C1 segment of cervical spinal cord (tissue), 14 donors: ENCODE measurements around the gene UBE3A.

Experiments
- DNase-seq, 14 donors: peaks; one replicate each; lab custom pipeline; 2025; lab: John Stamatoyannopoulos, UW

The UBE3A gene

DNA sequence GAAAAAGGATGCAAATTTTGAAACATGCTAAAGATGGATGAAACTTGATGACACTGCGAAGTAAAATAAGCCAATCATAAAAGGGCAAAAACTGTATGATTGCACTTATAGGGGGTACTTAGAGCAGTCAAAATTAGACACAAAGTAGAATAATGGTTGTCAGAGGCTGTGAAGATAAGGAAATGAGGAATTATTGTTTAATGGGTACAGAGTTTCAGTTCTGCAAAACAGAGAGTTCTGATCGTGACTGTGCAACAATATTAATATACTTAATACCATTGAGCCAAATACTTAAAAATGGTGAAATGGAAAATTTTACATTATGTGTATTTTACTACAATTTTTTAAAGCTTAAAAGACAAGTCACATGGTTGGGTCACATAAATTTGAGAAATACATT is 35.1 kb downstream of the UBE3A start:
- DNase-seq, result no peak

DNA sequence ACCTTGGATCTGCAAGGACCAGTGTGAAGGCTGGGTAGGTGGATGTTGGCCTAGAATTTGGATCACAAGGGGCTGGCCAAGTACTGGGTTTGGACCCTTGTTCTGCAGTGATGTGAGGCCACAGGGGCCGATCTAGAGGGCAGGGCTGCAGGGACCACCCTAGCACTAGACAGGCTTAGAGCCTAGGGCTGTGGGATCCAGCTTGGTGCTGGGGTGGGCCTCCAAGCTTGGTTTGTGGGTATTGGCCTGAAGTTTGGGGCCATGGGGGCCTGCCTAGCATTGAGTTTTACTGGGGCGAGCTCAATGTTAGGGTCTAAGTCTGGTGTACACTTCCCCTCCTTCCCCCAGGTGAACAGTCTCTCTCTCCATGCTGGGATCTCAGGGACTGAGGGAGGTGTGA is 36.5 kb downstream of the UBE3A start:
- DNase-seq, result no peak

DNA sequence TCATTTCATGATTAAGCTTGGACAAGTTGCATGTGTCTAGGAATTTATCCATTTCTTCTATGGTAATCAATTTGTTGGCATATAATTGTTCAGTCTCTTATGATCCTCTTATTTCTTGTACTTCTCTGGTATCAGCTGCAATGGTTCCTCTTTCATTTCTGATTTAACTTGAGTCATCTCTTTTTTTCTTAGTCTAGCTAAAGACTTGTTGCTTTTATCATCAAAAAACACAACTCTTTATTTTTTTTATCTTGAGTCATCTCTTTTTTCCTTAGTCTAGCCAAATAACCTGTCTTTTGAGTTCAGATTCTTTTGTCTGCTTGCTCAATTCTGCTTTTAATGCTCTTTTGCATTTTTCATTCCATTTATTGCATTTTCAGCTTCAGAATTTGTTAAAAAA is 37.3 kb downstream of the UBE3A start:
- DNase-seq, result no peak

DNA sequence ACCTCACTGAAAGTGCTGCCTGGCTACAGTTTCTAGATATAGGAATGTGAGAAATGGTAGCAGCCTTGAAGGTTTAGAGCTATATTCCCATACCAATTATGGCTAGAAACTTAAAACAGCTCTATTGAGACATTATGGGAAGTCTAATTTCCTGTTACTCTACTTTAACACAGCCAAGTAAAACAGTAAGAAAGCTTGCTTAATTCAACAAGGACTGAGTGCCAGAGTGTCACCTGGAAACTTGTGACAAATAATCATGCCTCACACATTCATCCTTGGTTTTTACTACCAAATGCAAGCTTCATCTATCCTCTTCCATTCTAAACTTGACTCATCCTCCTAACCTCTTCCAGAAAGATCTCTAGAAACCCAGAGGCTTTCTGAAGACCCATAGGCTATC is 41.7 kb downstream of the UBE3A start:
- DNase-seq, result no peak

DNA sequence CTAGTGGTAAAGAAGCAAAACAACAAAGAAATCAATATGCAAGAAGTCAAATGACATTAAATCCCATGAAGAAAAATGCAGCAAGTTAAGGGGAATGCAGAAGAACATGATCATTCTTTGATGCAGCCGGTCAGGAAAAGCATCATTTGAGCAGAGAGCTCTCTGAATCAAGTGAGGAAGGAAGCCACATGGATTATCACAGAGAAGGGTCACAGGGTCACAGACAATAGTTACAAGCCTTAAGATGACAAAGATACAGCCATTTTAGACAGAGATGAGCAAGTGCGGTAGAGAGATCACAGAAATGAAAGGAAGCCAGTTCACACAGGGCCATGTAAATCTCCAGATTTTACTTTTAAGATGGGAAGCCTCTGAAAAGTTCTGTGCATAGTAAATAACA is 43.9 kb downstream of the UBE3A start:
- DNase-seq, result no peak

DNA sequence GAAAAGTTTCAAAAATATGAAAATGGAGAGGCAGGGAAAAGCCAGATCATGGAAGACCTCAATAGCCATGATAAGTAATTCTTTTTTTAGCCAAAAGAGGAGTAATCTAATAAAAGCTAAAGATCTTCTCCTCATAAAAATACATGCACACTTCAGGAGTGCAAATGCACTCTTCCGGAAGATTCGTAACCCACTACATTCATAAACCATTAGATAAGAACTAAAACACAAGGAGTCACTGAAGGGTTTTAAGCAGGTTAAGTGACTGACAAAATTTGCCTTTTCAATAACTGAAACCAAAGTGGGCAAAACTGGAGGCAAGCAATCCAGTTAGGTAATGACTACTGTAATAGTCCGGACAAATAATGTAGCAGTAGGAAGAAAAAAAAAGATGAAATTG is 46.0 kb downstream of the UBE3A start:
- no peak for DNase-seq

DNA sequence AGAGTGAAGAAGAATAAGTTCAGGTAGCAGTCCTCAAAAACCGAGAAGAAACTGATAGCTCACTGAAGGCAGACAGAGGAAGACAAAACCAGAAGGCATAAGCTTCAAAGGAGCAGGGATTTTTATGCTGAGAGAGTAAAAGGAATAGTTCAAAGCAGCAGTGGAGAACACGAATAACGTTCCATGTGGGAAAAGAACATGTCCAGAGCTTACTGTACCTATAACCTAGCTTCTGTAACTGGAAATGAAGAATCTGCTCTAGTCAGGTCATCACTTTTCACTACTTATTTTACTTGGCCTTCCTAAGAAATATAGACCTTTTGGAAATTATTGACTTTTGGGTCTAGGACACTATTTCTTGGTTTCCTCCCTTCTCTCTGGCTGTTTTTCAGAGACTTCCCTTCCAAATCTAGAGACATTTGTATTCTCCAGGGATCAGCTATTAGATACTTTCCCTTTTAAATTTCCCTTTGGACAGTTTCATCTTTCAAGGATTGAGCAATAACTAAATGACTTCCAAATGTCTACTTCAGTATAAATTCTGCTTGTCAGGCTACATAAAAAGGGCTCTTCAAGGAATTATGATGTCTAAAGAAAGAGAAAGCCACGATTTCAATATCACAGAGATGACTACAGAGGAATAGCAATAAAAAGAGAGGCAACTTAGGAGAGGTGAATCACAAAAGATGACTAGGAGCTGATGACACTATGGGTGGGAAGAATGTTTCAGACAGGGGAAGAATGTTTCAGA is 46.7 kb downstream of the UBE3A start:
- no peak for DNase-seq

DNA sequence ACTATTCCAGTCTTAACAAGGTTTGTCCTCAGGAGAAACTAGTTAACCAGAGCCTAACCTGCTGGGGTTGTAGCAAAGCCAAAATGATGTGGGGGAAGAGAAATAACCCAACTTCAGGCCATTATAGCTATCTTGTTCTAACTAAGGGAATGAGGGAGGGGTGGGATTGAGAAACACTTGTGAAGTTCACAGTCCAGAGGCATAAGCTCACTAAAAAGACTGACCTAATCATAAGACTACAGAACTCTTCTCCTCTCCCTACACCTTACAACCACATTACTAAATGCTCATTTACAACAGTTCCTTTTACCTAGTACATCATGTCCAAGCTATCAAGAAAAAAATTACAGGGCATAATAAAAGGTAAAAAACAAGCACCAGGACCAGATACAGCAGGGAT is 52.8 kb downstream of the UBE3A start:
- no peak for DNase-seq

DNA sequence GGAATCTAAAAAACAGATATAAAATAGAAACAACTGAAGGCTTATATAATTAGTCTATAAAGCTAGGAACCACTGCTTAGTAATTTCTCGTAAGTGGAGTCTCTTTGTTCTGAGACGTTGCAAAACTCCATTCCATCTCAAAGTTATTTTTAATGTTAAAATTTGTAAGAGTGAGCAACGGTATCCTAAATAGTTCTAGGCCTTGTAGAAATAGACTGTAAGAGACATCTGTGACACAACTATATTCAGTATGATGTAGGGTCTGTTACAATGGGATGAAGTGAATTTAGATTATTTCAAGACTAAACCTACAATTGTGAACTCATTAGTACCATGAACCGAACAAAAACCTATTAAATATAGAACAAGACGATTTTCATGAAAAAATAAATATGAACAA is 57.2 kb downstream of the UBE3A start:
- DNase-seq, result no peak

DNA sequence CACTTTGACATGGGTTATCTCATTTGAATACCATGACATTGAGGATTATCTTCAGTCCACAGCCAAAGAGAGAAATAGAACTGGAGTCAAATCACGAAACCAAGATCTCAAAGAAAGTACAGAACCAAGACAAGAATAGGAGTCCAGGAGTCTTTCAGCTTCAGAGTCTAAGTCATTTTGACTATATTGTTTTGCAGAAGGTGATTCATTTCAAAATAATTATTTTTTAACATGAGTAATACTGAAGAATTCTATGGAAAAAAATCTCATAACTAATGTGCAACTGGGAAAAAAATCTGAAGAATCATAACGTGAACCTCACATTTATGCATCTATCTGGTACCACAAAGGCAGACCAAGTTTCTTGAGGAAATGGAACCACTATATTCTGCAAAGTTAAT is 60.3 kb downstream of the UBE3A start:
- no peak for DNase-seq

DNA sequence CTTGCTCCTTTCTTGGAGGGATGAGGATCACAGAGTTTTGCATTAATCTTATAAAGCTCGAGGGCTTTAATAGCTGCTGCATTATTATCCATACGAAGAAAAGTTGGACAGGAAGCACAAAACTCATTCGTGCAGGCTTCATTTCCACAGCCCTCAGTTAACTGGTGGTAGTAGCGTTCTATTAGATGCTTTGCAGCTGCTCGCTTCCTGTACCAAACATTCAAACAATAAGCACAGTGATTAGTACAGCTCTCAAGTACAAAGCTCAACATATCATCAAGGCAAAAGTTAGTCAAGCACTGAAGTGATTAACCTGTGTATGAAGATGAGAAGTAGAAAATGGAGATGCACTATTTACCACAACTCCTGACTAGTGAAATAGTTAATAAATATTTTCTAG is 63.3 kb downstream of the UBE3A start:
- no peak for DNase-seq

DNA sequence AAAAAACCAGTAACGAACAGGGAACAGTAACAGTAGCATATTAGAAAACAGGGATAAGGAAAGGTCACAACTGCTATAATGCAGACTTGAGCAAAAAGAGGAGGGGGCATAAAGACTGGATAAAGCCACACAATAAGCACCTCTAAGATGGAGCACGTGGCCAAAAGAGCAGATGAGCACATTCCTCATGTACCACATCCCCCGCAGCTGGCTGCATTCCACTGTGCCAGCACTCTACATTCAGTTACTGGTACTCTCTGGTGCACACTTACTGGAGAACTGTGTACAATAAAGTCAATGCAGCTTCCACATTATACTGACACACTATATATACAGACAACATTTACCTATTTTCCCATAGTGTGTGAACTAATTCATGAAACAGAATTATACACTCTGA is 64.7 kb downstream of the UBE3A start:
- no peak for DNase-seq

DNA sequence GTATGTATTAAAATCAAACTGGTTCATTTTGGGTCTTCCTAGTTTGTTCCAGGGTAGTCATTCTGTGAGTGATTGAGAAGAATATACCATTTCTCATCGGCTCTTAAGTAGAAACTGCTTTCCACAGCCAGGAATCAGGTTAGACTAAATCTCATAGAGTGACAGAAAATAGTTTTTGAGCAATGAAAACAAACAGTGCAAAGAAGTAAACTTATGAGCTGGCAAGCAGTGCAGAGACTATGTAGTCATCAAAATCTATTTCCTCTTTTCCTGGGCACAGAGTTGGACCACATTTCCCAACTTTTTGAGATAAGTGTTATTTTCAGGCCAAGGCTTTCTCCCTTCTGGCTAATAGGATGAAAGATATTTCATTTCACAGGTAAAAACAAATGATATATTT is 66.5 kb downstream of the UBE3A start:
- no peak for DNase-seq

DNA sequence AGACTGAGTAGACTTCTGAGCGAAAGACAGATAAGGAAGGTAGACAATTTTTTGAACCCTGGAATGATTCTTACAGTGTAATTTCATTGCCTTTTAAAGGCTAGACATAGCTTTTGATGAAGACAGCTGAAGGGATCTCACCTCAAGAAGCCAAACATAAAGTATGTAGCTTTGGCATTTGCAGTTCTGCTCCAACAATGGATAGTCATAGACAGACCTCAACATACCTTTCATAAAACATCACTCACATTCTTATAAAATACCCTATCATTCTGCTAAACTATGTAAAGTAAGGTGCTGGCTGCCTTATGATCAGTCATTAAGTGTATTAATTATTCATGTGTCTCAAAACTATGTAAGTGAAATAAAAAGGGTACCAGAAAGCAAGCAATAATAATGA is 70.0 kb downstream of the UBE3A start:
- DNase-seq, result no peak

DNA sequence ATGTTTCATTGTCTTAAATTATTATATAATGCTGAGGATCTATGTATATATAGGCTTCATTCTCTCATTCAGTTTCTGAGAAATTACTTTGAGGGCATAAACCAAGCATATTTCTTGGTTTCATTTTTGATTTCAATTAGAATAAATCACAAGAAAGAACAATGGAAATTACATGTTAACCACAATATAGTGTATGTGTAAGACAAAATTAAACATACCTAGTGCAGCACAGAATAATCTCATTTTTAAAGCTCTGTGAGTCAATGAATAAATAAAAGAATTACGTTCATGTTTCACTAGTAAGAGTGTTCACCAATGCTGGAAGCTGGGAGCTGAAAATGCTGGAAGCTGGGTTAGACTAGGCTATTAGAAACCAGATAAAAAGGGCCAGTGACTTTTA is 72.8 kb downstream of the UBE3A start:
- DNase-seq, result no peak

DNA sequence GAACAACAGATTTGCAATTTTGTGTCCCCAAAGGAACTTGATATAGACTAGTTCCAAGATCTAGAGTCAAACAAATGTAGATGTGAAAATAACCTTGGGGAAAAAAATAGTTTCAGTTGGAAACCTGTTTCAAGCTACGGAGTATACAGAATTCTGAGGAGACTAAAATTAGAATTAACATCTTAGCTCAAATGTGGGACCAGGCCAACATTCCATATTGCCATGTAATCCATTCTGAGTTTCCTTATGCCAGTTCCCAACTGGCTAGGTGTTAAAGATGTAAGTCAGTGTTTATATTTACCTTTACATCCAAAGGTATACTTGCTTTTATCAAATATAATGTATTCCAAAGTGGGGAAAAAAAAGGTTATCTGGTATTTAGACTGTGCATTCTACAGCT is 76.3 kb downstream of the UBE3A start:
- DNase-seq, result no peak

DNA sequence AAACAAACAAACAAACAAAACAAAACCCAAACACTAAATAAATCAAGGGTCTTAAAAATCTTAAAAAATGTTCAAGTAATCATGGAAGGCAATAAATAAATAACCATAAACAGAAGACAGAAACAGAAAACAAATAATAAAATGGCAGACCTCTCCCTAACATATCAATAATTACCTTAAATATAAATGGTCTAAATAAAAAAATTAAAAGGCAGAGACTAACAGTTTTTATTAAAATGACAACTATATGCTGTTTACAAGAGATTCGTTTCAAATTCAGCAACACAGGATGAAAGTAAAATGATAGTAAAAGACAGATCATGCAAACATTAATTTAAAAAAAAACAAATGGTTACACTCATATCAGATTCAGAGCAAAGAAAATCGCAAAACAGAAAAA is 91.1 kb downstream of the UBE3A start:
- no peak for DNase-seq

DNA sequence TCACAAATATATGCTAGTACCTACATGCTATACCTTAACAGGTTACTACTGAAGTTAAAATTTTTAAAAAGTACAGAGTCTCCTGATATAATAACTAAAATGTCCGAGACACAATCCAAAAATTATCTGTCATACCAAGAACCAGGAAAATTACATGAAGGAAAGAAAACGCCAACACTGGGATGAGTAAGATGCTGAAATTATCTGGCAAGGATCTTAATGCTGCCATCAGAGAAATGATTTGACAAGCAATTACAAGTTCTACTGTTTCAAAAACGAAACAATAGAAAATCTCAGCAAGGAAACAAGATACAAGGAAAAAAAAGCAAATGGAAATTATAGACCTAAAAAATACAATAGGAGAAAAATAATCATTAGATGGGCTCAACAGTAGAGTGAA is 92.5 kb downstream of the UBE3A start:
- DNase-seq, result no peak

DNA sequence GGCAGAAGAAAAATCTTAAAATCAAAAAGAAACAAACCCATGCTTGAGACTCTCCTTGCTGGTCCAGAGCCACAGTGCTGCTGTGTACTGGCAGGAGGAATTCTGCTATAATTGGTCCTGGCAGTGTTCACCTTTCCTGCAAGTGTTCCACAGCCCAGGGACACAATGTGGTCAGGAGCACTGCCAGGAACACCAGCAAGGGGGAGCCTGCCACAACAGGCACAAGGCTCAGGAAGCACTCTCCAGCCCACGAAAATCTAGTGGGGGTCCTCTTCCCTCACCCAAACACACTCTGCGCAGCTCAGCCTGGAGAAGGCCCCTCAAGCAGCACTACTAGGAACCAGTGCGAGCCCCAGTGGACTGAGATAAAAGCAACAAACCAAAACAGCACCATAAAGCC is 92.9 kb downstream of the UBE3A start:
- peak in 9 of 14 donors; percentile 5 to 94 (median 36) for DNase-seq

DNA sequence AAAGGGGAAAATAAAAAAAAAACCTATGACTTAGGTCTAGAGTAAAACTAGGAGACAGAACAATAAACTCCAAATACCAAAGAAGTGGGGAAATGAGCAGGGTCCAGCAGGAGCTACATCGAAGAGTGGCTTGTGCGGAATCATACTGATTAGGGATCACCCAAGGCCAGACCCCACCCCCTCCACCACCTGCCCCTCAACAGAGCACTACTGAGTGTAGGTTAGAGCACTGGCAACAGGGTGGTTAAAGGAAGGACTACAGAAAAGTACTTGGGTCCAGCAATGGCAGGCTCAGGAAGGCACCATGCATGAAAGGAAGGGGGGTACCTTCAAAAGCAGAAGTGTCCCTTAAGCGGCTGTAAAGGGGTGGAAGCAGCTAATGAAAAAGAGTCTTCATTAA is 96.2 kb downstream of the UBE3A start:
- no peak for DNase-seq

DNA sequence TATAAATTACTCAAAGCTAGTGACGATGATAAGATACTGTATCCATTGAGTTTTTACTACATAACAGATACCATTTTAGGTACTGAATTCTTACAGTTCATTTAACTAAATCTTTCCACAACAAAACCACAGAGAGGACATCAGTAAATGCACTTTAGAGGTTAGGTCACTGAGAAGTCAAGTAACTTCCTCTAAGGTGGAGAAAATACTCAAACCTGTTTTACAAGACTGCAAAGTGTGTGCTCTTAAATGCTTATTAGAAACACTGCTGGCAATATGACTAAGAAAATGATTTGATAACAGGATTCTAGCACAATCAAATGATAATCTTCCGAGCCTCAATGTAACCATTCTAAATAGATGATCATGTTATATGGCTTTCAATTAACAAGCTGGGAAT is 99.4 kb downstream of the UBE3A start:
- no peak for DNase-seq

DNA sequence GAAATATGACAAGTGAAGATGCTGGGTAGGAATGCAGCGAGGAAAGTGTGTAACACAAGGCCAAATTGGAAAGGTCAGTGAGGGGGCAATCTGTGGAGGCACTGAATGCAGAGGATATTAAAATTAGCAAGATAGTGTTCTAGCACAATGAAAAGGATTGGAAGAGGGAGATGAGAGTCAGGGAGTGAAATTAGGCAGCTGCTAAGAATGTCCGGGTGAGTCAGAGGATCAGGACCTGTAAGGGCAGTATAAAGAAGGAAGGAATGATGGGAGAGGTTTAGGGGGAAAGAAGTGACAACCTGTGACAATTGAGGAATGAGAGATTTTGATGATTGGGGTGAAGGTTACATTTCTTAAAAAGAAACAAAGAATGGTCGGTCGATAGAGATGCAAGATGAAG is 103.5 kb downstream of the UBE3A start:
- DNase-seq, result no peak

DNA sequence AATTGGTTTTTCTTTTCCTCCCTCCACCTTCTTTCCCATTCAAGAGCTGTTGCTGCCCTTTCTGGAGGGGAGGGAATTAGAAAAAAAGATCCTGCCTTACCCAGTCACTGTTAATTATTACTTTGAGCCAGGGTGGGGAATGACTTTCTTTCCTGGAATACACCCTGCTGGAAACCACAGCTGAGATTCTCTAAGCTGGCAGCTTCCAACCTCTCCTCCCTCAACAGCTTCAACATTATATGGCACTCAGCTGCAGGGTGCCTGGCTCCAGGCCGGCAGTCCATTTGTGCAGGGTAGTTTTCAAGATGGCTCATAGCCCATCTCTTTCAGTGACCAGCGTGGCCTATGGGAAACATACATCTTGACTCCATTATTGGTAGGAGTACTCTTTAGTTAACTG is 105.8 kb downstream of the UBE3A start:
- DNase-seq, result peak in 2 of 14 donors; percentile 4 to 23

DNA sequence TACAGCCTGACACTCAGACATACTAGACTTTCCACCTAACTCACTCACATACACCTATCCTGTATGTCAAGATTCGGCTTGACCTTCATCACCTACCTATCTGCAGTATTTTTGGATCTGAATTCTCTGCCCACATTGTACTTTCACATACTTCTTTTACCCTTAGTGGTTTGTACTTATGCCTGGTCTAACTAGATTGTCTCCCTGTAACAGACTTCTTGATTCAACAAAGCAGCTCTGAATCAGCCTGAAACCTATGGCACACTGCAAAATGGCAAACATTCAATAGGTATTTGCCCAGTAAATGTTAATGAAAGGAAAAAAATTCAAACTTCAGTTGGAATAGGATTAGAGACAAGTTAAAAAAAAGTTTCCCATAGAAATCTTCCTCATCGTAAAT is 106.5 kb downstream of the UBE3A start:
- DNase-seq, result no peak
